ENCODE results near the gene KRT13. TPM values are rescaled to one million over a fixed set of nuclear protein-coding genes. Genes with fewer than 3 reads are reported as not detected.

KRT13 gene
- total and polyA plus RNA-seq, 2 experiments from 2014 or later = not detected

DNA sequence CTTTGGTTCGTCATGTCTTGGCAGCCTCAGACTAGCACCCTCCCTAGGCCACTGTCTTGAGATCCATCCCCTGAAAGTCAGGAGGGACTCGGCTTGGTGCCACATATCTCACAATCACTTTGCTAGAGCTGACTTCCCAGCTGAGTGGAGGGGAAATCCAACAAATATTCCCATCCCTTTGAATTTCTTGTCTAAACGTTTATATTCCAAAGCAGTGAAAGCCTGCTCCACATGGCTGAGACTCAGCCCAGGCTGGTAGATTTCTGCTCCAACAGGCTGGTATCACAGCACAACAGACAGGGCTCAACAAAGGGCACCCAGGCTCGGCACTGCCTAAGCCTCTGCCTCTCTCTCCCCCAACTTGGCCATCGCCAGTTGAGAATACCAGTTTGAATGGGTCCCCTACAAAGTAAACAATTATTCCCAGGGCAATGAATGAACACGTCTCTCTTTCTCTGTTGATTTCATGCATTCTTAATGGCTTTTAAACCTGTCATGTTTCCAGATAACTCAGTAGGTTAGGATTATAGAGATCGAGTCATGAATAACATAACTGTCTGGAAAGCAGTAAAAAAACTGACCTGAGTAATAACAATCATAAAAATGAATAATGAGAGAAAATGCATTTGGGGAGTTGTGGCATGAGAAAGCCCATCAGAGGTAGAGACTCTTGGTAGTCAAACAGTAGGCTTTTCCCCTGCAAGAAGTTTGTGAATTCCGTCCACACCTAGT, 1.0 kb downstream of the KRT13 start:
- H4K20me1 ChIP-seq (replicated peaks; ENCODE audit: insufficient read depth) = no peaks in the 10 kb centered on the region
- no peak overlapping the region for H3K4me3 ChIP-seq
- H3K4me2 ChIP-seq = no peak overlapping the region
- Mint-ChIP-seq H3K4me3 (no peak overlapping the region), H3K36me3 (ENCODE audit: low read depth) (no peaks in the 10 kb centered on the region; the same call in 2 of the 3 replicates), H3K27ac (no peak overlapping the region), H3K27me3 (ENCODE audit: insufficient read depth, low read depth, poor library complexity) (peaks cover 3% of the 10 kb centered on the region), H3K9me3 (no peaks in the 10 kb centered on the region), H3K4me1 (peaks cover 18% of the 10 kb centered on the region)
- TF ChIP-seq, protein P1, sequence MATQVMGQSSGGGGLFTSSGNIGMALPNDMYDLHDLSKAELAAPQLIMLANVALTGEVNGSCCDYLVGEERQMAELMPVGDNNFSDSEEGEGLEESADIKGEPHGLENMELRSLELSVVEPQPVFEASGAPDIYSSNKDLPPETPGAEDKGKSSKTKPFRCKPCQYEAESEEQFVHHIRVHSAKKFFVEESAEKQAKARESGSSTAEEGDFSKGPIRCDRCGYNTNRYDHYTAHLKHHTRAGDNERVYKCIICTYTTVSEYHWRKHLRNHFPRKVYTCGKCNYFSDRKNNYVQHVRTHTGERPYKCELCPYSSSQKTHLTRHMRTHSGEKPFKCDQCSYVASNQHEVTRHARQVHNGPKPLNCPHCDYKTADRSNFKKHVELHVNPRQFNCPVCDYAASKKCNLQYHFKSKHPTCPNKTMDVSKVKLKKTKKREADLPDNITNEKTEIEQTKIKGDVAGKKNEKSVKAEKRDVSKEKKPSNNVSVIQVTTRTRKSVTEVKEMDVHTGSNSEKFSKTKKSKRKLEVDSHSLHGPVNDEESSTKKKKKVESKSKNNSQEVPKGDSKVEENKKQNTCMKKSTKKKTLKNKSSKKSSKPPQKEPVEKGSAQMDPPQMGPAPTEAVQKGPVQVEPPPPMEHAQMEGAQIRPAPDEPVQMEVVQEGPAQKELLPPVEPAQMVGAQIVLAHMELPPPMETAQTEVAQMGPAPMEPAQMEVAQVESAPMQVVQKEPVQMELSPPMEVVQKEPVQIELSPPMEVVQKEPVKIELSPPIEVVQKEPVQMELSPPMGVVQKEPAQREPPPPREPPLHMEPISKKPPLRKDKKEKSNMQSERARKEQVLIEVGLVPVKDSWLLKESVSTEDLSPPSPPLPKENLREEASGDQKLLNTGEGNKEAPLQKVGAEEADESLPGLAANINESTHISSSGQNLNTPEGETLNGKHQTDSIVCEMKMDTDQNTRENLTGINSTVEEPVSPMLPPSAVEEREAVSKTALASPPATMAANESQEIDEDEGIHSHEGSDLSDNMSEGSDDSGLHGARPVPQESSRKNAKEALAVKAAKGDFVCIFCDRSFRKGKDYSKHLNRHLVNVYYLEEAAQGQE (IDR thresholded peaks at IDR 0.05; ENCODE audit: unreplicated experiment) = no peak
- no peak for TF ChIP-seq STAT1 (IDR thresholded peaks at IDR 0.05; ENCODE audit: unreplicated experiment)
- TF ChIP-seq, protein P2, sequence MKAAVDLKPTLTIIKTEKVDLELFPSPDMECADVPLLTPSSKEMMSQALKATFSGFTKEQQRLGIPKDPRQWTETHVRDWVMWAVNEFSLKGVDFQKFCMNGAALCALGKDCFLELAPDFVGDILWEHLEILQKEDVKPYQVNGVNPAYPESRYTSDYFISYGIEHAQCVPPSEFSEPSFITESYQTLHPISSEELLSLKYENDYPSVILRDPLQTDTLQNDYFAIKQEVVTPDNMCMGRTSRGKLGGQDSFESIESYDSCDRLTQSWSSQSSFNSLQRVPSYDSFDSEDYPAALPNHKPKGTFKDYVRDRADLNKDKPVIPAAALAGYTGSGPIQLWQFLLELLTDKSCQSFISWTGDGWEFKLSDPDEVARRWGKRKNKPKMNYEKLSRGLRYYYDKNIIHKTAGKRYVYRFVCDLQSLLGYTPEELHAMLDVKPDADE (IDR thresholded peaks at IDR 0.05) = no peak
- no peak for TF ChIP-seq ZNF331 (CRISPR knock-in tag; IDR thresholded peaks at IDR 0.05; ENCODE audit: low read depth)
- TF ChIP-seq CREB1 (CRISPR knock-in tag; IDR thresholded peaks at IDR 0.05; ENCODE audit: low read depth) = no peak
- no peak for TF ChIP-seq EZH2 (IDR thresholded peaks at IDR 0.05; ENCODE audit: low read depth, unreplicated experiment)
- TF ChIP-seq EZH2phosphoT487 (IDR thresholded peaks at IDR 0.05; ENCODE audit: unreplicated experiment) = no peak
- H3K27me3 ChIP-seq (ENCODE audit: insufficient read depth) = no peaks in the 10 kb centered on the region
- no peak overlapping the region for H3K27ac ChIP-seq (ENCODE audit: low read depth)
- no peak for ATAC-seq
- no peaks in the 10 kb centered on the region for H3K79me2 ChIP-seq (replicated peaks; ENCODE audit: insufficient read depth)
- H3K36me3 ChIP-seq (ENCODE audit: insufficient read depth) = no peaks in the 10 kb centered on the region
- peaks cover 12% of the 10 kb centered on the region for H3K4me1 ChIP-seq (ENCODE audit: insufficient read depth)
- no peaks in the 10 kb centered on the region for H3K9me2 ChIP-seq (ENCODE audit: insufficient read depth)
- H3F3A ChIP-seq (replicated peaks; ENCODE audit: low read depth) = no peaks in the 10 kb centered on the region
- DNase-seq (ENCODE audit: low spot score) = no peak
- no peak overlapping the region for H2AFZ ChIP-seq

DNA sequence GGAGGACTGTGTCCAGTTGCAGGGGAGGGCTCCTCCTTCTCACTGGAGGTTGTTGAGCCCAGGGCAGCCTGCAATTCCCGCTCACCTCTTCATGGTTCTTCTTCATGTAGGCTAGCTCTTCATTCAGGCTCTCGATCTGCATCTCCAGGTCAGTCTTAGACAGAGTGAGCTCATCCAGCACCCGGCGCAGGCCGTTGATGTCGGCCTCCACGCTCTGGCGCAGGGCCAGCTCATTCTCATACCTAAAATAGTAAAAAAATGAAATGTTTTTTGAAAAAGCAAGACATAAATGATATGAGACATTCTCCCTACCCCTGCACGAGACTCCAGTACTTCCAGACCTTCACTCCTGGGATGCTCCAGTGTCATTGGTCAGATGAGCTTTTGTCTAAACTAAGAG, 2.2 kb downstream of the KRT13 start:
- Mint-ChIP-seq H3K4me3 (no peak overlapping the region), H3K36me3 (ENCODE audit: low read depth) (no peaks in the 10 kb centered on the region; the same call in 2 of the 3 replicates), H3K27me3 (ENCODE audit: insufficient read depth, low read depth, poor library complexity) (peaks cover 3% of the 10 kb centered on the region), H3K9me3 (no peaks in the 10 kb centered on the region), H3K4me1 (peaks cover 22% of the 10 kb centered on the region), H3K27ac (no peak overlapping the region)
- H3K27ac ChIP-seq (ENCODE audit: low read depth) = no peak overlapping the region
- no peaks in the 10 kb centered on the region for H3K27me3 ChIP-seq (ENCODE audit: insufficient read depth)
- H3K4me3 ChIP-seq = no peak overlapping the region
- H3K9me2 ChIP-seq (ENCODE audit: insufficient read depth) = no peaks in the 10 kb centered on the region
- H3K4me1 ChIP-seq (ENCODE audit: insufficient read depth) = peaks cover 12% of the 10 kb centered on the region
- TF ChIP-seq, protein P2 (IDR thresholded peaks at IDR 0.05) = no peak
- no peak for TF ChIP-seq JUNB (IDR thresholded peaks at IDR 0.05; ENCODE audit: unreplicated experiment)
- H3K36me3 ChIP-seq (ENCODE audit: insufficient read depth) = no peaks in the 10 kb centered on the region
- DNase-seq (ENCODE audit: low spot score) (no peak), ATAC-seq (no peak)
- H3K79me2 ChIP-seq (replicated peaks; ENCODE audit: insufficient read depth) = no peaks in the 10 kb centered on the region
- H3K4me2 ChIP-seq = no peak overlapping the region
- H3F3A ChIP-seq (replicated peaks; ENCODE audit: low read depth) = no peaks in the 10 kb centered on the region
- H4K20me1 ChIP-seq (replicated peaks; ENCODE audit: insufficient read depth) = no peaks in the 10 kb centered on the region
- H2AFZ ChIP-seq = no peak overlapping the region
